A673 (cell line): Measurements from ENCODE around the gene RAB44.

Experiments used
- CTCF ChIP-seq: fragments of 300-800, 200-600 bp; sonication (generic); conservative IDR thresholded peaks from 2 replicates; pipeline ENCODE4 v1.5.1; 2017; ENCODE audit warnings: low read depth, mild to moderate bottlenecking, antibody characterized with exemption, low read length, moderate library complexity, mixed read lengths
- EZH2 ChIP-seq: fragments of 200-600 bp; sonication (generic); IDR thresholded peaks from 2 replicates; pipeline ENCODE4 v1.6.1; 2017; ENCODE audit warnings: borderline replicate concordance, low read depth, mild to moderate bottlenecking, mixed read lengths, antibody characterized with exemption, low read length; ENCODE audit not compliant: poor library complexity, severe bottlenecking

GRCh38 chr6:36698196-36698595, 570 bp downstream of the RAB44 start:
- TF ChIP-seq EZH2: no peak
- no peak for TF ChIP-seq CTCF
